Sciatic nerve (tissue), 2 donors: ENCODE measurements around the gene CRKL. TPM values are rescaled to one million over a fixed set of nuclear protein-coding genes. Genes with fewer than 3 reads are reported as not detected.

Experiments
- ATAC-seq: fragments of 200-7000 bp; cut with Tn5 transposase; one replicate; pipeline ENCODE4 v1.9.1; 2020; ENCODE audit warnings: mild to moderate bottlenecking, moderate library complexity
- DNase-seq: peaks from one replicate; pipeline ENCODE4 v3.0.0-alpha.2; 2020; ENCODE audit warnings: low spot score
- intact Hi-C: fragments of 100-400 bp; cut with DNase I; formaldehyde crosslinking; loops from one replicate; pipeline ENCODE4 v1.14.2; 2022
- total RNA-seq: library from RNA; stranded (reverse); fragmentation: NEBNext Ultra II Directional; extraction: Animal tissue kit (Norgen Biotek cat#: 25700); gene quantifications from one replicate; pipeline ENCODE4 v1.2.1, GENCODE V29; 2021
- donor health status: DM: no; HTN: no; CAD: no.
- donor health status: DM: no; HTN: no; CAD: no.

Gene CRKL
- total RNA-seq, 1 donor from 2014 or later = 61.4 TPM

DNA sequence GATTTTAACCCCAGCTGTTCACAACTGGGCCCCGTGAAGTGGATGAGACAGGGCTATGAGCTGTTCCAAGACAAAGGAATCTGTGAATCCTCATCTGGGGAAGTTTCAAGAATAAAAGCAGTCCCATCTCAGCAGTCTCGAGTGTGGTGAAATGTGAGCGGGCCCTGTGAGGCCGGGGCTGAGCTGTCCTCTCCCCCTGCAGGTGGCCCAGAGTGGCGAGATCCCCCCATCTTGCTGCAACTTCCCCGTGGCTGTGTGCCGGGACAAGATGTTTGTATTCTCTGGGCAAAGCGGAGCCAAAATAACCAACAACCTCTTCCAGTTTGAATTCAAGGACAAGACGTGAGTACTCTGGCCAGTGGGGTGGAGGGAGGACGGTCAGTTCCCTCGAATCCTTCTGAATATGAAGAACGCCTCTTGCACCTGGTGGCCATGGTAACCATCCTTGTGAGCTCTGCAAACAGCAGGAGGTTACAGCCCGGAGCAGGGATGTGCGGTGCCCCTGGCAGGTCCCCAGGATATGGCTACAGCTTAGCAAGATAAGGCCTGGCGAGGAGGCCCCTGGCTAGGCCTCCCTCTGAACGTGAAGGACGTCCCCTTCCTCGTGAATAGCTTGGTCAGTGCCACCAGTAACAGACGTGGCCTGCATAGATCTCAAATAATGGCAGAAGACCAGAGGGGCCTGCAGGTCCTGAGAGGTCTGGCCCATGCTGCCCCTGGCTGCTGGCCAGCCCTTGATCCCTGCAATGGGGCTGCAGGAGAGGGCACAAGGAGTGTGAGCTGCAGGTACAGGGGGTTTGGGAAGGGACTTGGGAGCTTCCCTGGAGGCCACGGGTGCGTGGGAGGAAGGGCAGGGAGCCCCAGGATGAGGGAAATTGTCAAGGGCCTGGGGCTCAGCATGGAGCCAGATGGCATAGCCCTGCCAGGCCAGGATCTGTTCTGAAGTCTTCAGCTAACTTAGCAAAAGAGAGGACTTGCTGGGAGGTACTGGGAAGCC lies 73.3 kb downstream of the CRKL start:
- ATAC-seq (no peak), DNase-seq (no peak)
- intact Hi-C loops = no loop called here

DNA sequence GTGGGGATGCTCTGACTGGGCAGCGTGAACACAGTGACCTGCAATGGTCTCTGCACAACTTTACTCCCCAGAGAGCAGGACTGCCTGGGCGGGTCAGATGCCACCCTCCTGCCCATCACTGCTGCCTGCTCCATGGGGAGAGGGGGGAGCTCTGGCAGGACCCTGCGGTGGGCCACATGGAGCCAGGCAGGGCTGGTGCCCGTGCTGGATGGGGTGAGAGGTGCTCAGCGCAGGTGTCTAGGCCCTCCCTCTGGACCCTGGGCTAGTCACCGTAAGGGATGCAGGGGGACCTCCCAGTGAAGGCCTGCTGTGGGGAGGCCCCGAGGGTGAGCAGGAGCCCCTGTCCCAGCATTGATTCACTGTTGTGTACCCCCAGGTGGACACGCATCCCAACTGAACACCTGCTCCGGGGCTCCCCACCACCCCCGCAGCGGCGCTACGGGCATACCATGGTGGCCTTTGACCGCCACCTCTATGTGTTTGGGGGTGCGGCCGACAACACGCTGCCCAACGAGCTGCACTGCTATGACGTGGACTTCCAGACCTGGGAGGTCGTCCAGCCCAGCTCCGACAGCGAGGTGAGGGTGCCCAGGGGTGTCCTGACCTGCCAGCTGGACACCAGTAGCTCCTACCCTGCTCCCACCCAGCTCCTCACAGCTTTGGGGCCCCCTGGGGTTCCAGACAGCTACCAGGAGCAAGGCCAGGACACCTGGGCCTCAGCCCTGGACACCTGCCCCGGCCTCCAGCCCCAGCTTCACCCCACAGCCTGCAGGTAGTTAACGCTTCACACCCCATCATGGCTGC lies 74.2 kb downstream of the CRKL start:
- no peak for ATAC-seq
- intact Hi-C loops = no loop called here
- no peak for DNase-seq

DNA sequence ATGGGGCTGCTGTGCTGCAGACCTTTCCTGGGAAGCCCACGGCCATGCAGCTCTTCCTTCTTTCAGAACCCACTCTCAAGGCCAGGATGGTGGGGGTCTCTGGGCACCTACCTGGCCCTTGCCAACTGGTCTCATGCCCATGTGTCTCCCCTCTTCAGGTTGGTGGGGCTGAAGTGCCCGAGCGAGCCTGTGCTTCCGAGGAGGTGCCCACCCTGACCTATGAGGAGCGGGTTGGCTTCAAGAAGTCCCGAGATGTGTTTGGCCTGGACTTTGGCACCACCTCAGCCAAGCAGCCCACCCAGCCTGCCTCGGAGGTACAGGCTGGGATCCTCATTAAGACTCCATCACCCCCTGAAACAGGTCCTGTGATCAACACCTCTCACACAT lies 74.8 kb downstream of the CRKL start:
- intact Hi-C loops = no loop called here
- DNase-seq (no peak), ATAC-seq (no peak)

DNA sequence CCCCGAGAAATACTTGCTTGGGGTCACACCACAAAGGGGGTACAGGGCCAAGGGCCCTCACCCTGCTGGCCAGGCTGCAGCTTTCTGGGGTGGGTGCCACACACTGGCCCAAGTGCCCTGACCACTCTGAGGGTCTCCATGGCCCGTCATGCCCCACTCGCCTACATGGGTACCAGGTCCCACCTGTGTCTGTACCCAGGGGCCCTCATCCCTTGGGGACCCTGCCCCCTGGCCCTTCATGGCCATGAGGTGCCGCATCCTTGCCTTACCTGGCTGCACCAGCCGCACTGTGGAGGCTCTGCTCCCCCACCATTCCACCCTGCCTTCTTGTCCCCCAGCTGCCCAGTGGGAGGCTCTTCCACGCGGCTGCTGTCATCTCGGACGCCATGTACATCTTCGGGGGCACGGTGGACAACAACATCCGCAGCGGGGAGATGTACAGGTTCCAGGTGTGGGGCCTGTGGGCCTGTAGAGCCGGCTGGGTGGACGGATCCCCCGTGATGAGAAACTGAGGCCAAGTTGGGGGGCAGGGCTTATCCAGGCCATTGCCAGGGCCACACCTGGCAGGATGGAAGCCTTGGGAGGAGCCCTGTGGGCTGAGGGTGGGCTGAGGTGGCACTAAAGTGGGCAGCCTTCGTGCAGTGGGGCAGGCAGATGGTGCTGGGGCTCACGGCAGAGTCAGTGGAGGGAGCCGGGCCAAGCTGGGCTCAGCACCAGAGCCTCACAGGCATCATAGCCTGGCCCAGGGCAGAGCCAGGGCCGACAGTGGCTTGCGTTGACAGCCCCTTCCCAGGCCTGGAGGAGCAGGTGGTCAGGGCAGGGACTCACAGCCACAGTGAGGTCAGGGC lies 75.5 kb downstream of the CRKL start:
- ATAC-seq (no peak), DNase-seq (no peak)
- intact Hi-C loops = no loop called here

DNA sequence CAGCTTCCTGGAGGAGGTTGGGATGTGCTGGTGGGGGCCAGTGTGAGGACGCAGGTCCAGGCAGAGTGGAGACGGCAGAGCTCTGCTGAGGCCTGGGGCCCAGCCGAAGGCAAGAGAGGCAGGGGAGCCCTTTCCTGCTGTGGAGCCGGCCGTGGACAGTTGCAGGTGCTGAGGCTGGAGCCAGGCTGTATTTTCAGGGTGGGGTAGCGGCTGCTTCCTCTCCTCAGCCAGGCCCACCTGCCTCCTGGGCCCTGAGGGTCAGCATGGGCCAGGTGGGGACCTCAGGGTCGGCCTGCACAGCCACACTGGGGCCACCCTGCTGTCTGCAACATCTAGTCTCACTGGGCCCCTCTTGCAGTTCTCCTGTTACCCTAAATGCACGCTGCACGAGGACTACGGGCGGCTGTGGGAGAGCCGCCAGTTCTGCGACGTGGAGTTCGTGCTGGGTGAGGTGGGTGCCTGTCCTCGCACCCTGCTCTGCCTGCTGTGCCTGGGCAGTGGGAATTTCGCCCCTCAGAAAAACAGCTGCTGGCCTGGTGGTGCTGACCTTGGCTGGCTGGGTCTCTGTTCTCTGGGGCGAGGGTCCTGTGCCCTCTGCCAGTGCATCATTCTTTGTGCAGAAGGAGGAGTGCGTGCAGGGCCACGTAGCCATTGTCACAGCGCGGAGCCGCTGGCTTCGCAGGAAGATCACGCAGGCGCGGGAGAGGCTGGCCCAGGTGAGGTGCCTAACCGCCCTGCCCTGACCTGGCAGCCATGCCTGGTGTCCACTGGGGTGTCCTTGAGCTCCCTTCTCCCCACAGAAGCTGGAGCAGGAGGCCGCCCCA lies 76.3 kb downstream of the CRKL start:
- intact Hi-C loops = no loop called here
- DNase-seq (no peak), ATAC-seq (no peak)

DNA sequence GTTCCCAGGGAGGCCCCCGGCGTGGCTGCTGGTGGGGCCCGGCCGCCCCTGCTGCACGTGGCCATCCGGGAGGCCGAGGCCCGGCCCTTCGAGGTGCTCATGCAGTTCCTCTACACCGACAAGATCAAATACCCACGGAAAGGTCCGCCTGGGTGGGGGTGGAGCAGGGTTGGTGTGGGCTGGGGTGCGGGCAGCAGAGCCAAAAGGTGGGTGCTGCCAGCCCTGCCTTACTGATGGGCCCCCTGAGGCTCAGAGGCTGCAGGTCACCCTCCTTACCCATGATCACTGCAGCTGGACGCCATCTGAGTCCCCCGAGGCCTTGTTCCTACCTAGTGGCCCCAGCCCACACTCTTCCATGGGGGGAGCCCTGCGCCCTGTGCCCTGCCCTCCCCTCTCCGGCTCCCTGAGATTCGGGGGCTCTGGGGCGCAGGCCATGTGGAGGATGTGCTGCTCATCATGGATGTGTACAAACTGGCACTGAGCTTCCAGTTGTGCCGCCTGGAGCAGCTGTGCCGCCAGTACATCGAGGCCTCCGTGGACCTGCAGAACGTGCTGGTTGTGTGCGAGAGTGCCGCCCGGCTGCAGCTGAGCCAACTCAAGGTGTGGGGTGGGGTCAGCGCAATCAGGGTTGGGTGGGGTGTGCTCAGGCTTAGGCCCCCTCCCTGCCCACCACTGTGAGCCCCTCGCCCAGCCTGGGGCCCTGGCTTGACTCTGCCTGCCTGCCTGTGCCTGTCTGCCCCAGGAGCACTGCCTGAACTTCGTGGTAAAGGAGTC lies 77.1 kb downstream of the CRKL start:
- ATAC-seq (no peak), DNase-seq (no peak)
- intact Hi-C loops = no loop called here

DNA sequence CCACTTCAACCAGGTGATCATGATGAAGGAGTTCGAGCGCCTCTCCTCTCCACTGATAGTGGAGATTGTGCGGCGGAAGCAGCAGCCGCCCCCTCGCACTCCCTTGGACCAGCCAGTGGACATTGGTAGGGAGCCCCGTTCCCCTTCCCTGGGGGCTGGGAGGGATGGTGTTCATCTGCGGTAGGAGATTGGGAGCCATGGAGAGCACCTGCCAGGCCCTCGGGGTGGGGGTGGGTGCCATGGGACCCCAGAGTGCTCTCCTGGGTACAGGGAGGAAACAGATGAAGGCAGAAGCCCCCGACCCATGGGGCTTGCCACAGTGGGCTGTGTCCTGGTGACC lies 77.7 kb downstream of the CRKL start:
- ATAC-seq = no peak
- no peak for DNase-seq
- intact Hi-C loops = no loop called here

DNA sequence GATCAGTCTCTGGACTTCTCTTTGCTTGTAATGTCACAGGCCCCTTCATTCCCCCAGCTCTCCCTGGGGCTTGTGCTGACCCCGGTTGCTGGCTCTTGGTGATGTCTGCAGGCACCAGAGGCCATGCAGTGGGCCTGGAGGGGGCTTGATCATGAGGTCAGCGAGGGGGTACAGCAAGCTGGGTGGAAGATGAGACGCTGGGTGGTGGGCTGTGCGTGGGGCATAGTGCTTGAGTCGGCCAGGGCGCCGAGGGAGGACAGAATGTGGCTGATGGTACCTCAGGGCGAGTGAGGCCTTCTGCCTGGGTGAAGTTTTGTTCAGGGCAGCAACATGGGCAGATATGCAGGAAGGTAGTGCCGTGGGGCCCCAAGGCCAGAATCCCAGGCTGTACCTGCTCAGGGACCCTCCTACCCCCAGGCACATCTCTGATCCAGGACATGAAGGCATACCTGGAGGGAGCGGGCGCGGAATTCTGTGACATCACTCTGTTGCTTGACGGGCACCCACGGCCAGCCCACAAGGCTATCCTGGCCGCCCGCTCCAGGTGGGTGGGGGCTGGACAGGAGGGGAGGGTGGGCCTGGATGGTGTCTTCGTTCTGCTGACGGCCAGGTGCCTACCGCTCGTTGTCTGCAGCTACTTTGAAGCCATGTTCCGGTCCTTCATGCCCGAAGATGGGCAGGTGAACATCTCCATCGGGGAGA lies 78.3 kb downstream of the CRKL start:
- ATAC-seq = no peak
- intact Hi-C loops = no loop called here
- DNase-seq = no peak

DNA sequence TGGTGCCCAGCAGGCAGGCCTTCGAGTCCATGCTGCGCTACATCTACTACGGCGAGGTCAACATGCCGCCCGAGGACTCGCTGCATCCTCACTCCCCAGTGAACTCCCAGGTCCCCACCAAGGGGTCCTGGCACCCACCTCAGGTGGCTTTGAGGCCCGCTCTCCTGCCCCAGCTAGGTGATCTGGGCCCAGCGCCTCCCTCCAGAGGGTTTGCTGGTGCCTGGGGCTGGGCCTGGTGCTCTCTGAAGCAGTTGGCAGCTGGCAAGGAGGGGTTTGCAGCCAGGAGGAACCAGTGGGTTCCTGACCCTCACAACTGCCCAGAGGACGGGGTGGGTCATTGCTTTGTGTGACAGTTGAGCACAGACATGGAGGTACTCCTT lies 78.8 kb downstream of the CRKL start:
- intact Hi-C loops = no loop called here
- ATAC-seq = no peak
- DNase-seq = no peak

DNA sequence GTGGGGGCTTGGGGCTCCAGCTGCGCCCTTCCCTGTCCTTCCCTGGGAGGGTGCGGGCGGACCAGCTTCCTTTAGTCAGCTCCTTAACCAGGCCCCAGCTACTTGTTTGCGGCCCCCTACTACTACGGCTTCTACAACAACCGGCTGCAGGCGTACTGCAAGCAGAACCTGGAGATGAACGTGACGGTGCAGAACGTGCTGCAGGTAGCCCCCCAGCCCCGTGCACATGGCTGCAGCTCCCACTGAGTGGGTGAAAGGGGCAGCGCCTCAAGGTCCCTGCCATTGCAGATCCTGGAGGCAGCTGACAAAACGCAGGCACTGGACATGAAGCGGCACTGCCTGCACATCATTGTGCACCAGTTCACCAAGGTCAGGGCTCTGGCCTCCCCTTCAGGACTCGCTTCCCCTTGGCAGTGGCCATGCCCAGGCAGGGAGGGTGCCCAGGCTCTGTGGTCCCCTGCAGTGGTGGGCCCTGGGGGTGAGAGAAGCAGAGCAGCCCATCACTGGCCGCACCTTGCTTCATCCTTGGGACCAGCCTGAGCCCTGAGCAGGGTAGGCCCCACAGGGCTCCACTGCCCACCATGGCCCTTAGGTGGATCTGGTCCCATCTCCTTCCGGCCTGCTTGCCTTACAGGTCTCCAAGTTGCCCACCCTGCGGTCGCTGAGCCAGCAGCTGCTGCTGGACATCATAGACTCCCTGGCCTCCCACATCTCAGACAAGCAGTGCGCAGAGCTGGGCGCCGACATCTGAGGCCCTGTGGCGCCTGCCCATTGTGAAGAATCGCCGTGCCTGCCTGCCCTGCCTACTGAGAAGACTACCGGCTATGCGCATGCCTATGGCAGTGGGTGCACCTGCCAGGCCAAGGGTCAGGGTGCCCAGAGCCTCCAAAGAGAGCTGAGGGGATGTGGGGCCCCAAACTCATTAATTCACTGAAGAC lies 79.7 kb downstream of the CRKL start:
- ATAC-seq = no peak
- no peak for DNase-seq
- intact Hi-C loops = no loop called here

DNA sequence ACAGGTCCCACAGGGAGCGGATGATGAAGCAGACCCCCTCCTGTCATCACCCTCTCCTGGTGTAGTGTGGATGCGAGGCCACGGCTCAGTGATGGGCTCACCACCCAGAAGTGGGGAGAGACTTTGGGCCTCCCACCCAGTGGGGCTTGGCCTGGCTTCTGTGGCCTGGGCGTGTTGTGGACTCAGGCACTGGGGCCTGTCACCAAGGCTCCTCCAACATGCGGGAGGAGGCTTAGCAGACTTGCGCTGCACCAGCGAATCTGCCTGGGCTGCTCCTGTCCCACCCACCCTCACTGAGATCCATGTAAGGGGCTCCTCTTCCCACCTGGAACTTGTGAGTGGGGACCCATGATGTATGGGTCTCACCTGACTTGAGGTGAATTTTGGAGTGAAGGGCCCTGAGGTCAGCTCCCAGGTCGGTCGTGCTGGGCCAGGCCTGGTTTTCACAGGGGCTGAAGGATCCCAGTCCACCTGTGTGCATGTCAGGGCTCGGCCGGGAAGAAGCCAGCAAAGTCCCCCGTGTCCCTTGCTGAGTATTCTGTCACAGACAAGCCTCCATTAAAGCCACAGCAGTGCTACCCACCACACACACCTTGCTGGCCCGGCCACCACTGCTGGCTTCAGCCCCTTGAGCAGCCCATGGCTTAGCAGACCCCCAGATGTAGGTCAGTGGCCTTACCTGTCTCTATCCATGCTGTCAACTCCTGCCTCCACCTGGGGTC lies 80.5 kb downstream of the CRKL start:
- no peak for DNase-seq
- intact Hi-C loops = no loop called here
- no peak for ATAC-seq

DNA sequence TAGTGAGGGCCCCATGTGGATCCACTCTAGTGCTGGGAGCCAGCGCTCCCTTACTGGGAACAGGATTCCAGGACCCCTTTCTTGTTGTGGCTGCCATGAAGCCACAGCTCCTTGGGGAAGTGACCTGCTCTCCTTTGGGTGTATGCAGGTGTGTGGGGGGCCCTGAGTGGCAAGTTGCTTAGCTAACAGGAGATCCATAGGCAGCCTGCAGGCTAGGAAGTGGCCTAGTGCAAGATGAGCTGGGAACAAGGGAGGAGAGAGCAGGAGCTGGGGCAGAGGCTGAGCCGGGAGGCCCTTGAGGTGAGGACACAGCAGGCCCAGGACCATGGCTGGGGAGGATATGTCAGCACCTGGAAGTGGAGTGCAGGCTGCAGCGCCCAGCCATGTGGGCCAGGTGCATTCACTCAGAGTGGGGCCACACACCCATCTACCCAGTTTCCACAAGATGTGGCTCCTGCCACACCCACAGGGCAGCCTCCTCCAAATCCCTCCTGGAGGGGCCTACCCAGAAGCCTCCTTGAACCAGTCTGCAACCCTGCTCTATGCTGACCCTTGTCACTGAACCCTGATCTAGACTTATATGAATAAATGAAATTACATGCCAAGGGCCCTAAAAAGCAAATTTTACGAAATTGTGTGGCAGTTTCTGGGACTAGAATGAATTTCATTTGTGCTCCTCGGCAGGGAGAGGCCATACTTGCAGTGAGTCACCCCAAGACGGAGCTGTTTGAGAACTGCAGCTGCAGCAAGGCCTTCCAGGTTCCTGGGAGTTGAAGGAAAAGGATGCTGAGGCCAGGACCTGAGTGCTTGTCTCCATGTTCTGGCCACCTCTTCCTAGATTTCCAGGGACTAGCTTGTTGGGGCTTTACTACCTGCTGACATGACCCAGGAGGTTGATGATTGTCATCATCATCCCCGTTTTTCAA lies 81.5 kb downstream of the CRKL start:
- DNase-seq (no peak), ATAC-seq (no peak)
- intact Hi-C loops = no loop called here

DNA sequence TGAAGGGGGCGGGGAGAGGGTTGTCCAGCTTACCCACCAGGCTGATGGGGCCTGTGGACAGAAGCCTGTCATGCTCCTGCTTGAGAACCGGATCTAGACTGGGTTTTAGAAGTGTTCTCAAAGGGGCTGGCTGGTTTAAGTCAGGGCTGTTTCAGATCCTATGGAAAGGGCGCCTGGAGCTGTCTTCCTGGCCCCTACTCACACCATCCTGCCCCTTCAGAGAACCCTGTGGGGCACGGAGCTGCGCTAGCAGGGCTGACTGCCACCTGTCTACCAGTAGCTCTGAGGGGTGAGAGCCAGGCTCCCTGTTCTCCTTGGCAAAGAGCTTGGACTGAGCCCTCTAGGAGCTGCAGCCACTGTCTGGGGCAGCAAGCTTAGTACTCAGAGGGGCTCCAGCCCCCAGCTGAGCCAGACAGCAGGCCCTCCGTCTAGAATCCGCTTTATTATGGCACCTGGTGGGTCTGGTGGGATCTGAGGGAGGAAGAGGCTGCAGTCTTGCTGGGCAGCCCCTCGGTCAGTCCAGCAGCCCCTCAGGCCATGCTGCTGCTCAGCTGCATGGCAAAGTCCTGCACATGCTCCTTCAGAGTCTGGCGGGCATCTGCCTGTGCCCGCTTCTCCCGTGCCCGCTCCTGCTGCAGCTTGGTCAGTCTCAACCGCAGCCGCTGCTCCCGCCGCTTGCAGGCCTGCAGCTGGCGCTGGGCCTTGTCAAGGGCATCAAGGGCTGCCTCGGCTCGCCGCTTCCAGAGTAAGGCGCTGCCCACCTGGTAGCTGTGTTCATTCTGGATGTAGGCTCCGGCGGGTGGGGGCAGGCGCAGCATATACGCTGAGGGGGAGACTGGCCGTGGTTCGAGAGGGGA lies 82.4 kb downstream of the CRKL start:
- intact Hi-C loops = no loop called here
- ATAC-seq = no peak

More for the DNA sequence above, 82.4 kb downstream of the CRKL start:
- DNase-seq = no peak
